Smooth muscle cell (in vitro differentiated cells): Measurements from ENCODE around the gene ORAI2. TPM values are rescaled to one million over a fixed set of nuclear protein-coding genes. Genes with fewer than 3 reads are reported as not detected.

Experiments used
- DNase-seq: peaks from one replicate; lab custom pipeline; 2025; ENCODE audit not compliant: unreplicated experiment; lab: John Stamatoyannopoulos, UW
- H2AFZ ChIP-seq: fragments of 200-600 bp; sonication (generic); 2 replicates; pipeline ENCODE4 v1.6.0; 2016; ENCODE audit warnings: antibody characterized with exemption, low read depth, mild to moderate bottlenecking
- H3F3A ChIP-seq: fragments of 200-600 bp; sonication (generic); 2 replicates; pipeline ENCODE4 v1.6.0; 2017; ENCODE audit warnings: antibody characterized with exemption, low read depth
- H3K27ac ChIP-seq: fragments of 200-600 bp; sonication (generic); 2 replicates; pipeline ENCODE4 v1.5.1; 2016; ENCODE audit warnings: low read depth, mild to moderate bottlenecking
- H3K27me3 ChIP-seq: fragments of 200-600 bp; sonication (generic); 2 replicates; pipeline ENCODE4 v1.6.1; 2016; ENCODE audit warnings: low read depth, mild to moderate bottlenecking
- H3K36me3 ChIP-seq: fragments of 200-600 bp; sonication (generic); 2 replicates; pipeline ENCODE4 v1.5.1; 2016; ENCODE audit warnings: low read depth
- H3K4me1 ChIP-seq: fragments of 200-600 bp; sonication (generic); 2 replicates; pipeline ENCODE4 v1.5.1; 2016; ENCODE audit warnings: low read depth
- H3K4me2 ChIP-seq: fragments of 200-600 bp; sonication (generic); 2 replicates; pipeline ENCODE4 v1.6.0; 2016; ENCODE audit warnings: mild to moderate bottlenecking
- H3K4me3 ChIP-seq: fragments of 200-600 bp; sonication (generic); 2 replicates; pipeline ENCODE4 v1.5.1; 2016; ENCODE audit warnings: mild to moderate bottlenecking
- H3K79me2 ChIP-seq: fragments of 200-600 bp; sonication (generic); 2 replicates; pipeline ENCODE4 v1.6.0; 2016; ENCODE audit warnings: low read depth, mild to moderate bottlenecking
- H3K9ac ChIP-seq: fragments of 200-600 bp; sonication (generic); 2 replicates; pipeline ENCODE4 v1.6.0; 2016; ENCODE audit warnings: low read depth
- H3K9me3 ChIP-seq: fragments of 200-600 bp; sonication (generic); replicated peaks from 2 replicates; pipeline ENCODE4 v1.5.1; 2016; ENCODE audit warnings: low read depth
- H4K20me1 ChIP-seq: fragments of 200-600 bp; sonication (generic); 2 replicates; pipeline ENCODE4 v1.6.0; 2016; ENCODE audit warnings: low read depth
- WGBS: methylation state at CpG from one replicate; pipeline ENCODE4 v1.1.7; 2016; ENCODE audit warnings: low lambda C conversion rate; 5-methylcytosine and 5-hydroxymethylcytosine counted together
- polyA plus RNA-seq: library from polyadenylated mRNA; unstranded; fragments of >200 nt; fragmentation: Nextera tagmentation; extraction: Ambion mirVana; gene quantifications from 2 replicates; pipeline ENCODE4 v1.2.1, GENCODE V29; 2016
- total RNA-seq: library from RNA; depleted of rRNA; stranded (reverse); fragments of >200 nt; gene quantifications from 2 replicates; pipeline ENCODE4 v1.2.3, GENCODE V29; 2014
- TF ChIP-seq, protein P1 (sequence below): fragments of 200-600 bp; sonication (generic); IDR thresholded peaks from 2 replicates; pipeline ENCODE4 v1.5.1; 2017; ENCODE audit warnings: borderline replicate concordance, mild to moderate bottlenecking, antibody characterized with exemption; ENCODE audit not compliant: insufficient read depth, poor library complexity, severe bottlenecking

ORAI2 gene
- total and polyA plus RNA-seq, 2 experiments from 2014 or later: 43.0 to 69.8 TPM

DNA sequence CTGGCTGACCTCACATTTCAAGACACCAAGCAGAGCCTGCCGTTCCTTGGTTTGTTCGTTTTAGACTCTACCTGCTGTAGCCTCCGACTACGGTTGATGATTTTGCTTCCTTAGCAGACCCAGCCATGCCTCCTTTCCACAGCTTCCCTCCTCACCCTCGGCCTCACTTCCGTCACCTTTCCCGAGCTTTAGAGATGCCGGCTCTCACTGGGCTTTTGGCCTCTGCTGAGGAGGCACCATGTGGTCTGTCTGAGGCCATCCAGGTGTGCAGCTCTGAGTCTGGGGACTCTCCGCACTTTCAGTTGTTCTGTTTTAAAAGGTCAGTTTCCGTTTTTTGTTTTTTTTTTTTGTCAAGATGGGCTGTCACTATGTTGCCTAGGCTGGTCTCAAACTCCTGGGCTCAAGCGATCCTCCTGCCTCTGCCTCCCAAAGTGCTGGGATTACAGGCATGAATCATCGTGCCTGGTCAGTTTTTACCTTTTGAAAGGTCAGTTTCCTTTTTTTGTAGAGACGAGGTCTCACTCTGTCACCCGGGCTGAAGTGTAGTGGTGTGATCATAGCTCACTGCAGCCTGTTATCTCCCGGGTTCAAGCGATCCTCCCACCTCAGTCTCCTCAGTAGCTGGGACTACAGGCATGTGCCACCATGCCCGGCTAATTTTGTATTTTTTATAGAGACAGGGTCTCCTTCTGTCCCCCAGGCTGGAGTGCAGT, 11.7 kb downstream of the ORAI2 start:
- no peaks in the 10 kb centered on the region for H3K27me3 ChIP-seq
- H3K27ac ChIP-seq: no peak overlapping the region
- H3K79me2 ChIP-seq: no peaks in the 10 kb centered on the region
- no peaks in the 10 kb centered on the region for H3K9me3 ChIP-seq
- H4K20me1 ChIP-seq: peaks cover 11% of the 10 kb centered on the region
- 97% methylated on average over 17 of the region's 17 CpGs for WGBS
- H3K4me2 ChIP-seq: no peak overlapping the region
- TF ChIP-seq, protein P1, sequence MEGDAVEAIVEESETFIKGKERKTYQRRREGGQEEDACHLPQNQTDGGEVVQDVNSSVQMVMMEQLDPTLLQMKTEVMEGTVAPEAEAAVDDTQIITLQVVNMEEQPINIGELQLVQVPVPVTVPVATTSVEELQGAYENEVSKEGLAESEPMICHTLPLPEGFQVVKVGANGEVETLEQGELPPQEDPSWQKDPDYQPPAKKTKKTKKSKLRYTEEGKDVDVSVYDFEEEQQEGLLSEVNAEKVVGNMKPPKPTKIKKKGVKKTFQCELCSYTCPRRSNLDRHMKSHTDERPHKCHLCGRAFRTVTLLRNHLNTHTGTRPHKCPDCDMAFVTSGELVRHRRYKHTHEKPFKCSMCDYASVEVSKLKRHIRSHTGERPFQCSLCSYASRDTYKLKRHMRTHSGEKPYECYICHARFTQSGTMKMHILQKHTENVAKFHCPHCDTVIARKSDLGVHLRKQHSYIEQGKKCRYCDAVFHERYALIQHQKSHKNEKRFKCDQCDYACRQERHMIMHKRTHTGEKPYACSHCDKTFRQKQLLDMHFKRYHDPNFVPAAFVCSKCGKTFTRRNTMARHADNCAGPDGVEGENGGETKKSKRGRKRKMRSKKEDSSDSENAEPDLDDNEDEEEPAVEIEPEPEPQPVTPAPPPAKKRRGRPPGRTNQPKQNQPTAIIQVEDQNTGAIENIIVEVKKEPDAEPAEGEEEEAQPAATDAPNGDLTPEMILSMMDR: no peak
- no peak overlapping the region for H2AFZ ChIP-seq
- DNase-seq: no peak
- H3K4me3 ChIP-seq: no peak overlapping the region
- H3K36me3 ChIP-seq: no peaks in the 10 kb centered on the region
- no peak overlapping the region for H3K9ac ChIP-seq
- H3K4me1 ChIP-seq: peaks cover 3% of the 10 kb centered on the region
- no peaks in the 10 kb centered on the region for H3F3A ChIP-seq

DNA sequence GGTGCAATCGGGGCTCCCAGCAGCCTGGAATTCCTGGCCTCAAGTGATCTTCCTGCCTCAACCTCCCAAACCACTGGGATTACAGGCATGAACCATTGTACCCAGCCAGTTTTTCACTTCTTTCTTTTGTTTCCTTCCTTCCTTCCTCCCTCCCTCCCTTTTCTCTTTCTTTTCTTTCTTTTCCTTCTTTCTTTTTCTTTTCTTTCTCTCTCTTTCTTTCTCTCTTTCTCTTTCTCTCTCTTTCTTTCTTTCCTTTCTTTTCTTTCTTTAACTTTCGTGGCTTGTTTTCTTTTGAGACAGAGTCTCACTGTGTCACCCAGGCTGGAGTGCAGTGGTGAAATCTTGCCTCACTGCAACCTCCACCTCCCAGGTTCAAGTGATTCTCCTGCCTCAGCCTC, 12.3 kb downstream of the ORAI2 start:
- WGBS: 98% methylated on average over 2 of the region's 2 CpGs
- DNase-seq: no peak

DNA sequence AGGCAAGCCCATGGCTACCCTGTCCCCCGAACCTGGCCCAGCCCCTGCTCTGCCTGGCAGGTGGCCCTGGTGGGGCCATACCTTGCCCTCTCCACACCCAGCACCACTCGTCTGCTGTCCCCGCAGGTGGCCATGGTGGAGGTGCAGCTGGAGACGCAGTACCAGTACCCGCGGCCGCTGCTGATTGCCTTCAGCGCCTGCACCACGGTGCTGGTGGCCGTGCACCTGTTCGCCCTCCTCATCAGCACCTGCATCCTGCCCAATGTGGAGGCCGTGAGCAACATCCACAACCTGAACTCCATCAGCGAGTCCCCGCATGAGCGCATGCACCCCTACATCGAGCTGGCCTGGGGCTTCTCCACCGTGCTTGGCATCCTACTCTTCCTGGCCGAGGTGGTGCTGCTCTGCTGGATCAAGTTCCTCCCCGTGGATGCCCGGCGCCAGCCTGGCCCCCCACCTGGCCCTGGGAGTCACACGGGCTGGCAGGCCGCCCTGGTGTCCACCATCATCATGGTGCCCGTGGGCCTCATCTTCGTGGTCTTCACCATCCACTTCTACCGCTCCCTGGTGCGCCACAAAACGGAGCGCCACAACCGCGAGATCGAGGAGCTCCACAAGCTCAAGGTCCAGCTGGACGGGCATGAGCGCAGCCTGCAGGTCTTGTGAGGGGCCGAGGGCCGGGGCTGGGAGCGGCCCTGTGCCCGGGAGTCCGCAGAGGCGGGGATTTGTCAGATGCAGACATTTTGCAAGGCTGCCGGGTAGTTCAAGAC, 13.2 kb downstream of the ORAI2 start:
- H3F3A ChIP-seq: no peaks in the 10 kb centered on the region
- peaks cover 11% of the 10 kb centered on the region for H4K20me1 ChIP-seq
- H2AFZ ChIP-seq: no peak overlapping the region
- H3K4me1 ChIP-seq: no peaks in the 10 kb centered on the region
- TF ChIP-seq, protein P1: no peak
- no peaks in the 10 kb centered on the region for H3K27me3 ChIP-seq
- no peak overlapping the region for H3K27ac ChIP-seq
- H3K79me2 ChIP-seq: no peaks in the 10 kb centered on the region
- WGBS: 98% methylated on average over 41 of the region's 41 CpGs
- no peaks in the 10 kb centered on the region for H3K9me3 ChIP-seq
- H3K4me2 ChIP-seq: no peak overlapping the region
- DNase-seq: no peak
- H3K4me3 ChIP-seq: no peak overlapping the region
- no peaks in the 10 kb centered on the region for H3K36me3 ChIP-seq
- H3K9ac ChIP-seq: no peak overlapping the region

More for the DNA sequence above, 12.3 kb downstream of the ORAI2 start:
- TF ChIP-seq, protein P1: no peak
- Histone ChIP-seq H3K4me3 (no peak overlapping the region), H3K9ac (no peak overlapping the region), H4K20me1 (peaks cover 11% of the 10 kb centered on the region), H3K9me3 (no peaks in the 10 kb centered on the region), H3F3A (no peaks in the 10 kb centered on the region), H3K79me2 (no peaks in the 10 kb centered on the region), H2AFZ (no peak overlapping the region), H3K4me1 (no peaks in the 10 kb centered on the region), H3K27me3 (no peaks in the 10 kb centered on the region), H3K4me2 (no peak overlapping the region), H3K36me3 (no peaks in the 10 kb centered on the region), H3K27ac (no peak overlapping the region)
